ENCODE data around the gene GATAD2B.

GATAD2B gene

DNA sequence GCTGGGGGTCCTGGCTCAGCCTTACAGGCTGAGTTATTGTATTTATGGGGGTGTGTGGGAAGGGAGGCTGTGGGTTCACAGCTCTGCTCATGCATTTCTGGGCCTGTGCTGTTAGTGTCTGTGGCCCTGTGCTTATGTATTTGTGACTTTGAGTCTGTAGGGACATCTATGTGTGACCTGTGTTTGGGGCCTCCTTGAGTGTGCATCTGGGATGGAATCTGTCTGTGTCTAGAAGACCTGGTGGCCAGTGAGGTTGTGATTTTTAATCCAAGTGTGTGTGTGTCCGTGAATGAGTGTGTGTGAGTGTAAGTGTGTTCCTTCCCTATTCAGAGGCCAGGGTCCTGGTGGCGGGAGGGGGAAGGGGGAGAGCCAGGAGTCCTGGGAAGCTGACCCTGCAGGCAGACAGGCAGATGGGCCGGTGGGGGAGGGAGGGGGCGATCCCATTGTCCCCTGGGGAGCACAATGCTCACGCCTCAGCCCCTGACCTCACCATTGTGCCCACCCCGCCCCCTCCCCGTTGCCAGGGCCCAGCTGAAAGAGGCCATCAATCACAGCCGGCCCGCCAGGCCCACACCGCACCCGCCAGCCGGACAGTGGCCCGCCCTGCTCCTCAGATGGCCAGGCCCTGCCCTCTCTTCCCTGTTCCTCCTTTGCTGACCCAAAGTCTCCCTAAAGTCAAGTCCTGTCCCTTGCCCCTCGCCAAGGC is 128.0 kb downstream of the GATAD2B start:
- TF ChIP-seq, protein P1, sequence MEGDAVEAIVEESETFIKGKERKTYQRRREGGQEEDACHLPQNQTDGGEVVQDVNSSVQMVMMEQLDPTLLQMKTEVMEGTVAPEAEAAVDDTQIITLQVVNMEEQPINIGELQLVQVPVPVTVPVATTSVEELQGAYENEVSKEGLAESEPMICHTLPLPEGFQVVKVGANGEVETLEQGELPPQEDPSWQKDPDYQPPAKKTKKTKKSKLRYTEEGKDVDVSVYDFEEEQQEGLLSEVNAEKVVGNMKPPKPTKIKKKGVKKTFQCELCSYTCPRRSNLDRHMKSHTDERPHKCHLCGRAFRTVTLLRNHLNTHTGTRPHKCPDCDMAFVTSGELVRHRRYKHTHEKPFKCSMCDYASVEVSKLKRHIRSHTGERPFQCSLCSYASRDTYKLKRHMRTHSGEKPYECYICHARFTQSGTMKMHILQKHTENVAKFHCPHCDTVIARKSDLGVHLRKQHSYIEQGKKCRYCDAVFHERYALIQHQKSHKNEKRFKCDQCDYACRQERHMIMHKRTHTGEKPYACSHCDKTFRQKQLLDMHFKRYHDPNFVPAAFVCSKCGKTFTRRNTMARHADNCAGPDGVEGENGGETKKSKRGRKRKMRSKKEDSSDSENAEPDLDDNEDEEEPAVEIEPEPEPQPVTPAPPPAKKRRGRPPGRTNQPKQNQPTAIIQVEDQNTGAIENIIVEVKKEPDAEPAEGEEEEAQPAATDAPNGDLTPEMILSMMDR (IDR thresholded peaks at IDR 0.05; ENCODE audit: borderline replicate concordance, control extremely low read depth, extremely low read depth, insufficient read depth, missing control alignments) = no peak
- in situ Hi-C loops (cut with MboI; ENCODE audit: low sequenced_read_pairs, unreplicated experiment) = loop anchor here (10.0 kb wide), 1 partner anchor 190 kb away; the partner anchor contains the start of gene RAB13
- DNase-seq (ENCODE audit: low spot score) = no peak

DNA sequence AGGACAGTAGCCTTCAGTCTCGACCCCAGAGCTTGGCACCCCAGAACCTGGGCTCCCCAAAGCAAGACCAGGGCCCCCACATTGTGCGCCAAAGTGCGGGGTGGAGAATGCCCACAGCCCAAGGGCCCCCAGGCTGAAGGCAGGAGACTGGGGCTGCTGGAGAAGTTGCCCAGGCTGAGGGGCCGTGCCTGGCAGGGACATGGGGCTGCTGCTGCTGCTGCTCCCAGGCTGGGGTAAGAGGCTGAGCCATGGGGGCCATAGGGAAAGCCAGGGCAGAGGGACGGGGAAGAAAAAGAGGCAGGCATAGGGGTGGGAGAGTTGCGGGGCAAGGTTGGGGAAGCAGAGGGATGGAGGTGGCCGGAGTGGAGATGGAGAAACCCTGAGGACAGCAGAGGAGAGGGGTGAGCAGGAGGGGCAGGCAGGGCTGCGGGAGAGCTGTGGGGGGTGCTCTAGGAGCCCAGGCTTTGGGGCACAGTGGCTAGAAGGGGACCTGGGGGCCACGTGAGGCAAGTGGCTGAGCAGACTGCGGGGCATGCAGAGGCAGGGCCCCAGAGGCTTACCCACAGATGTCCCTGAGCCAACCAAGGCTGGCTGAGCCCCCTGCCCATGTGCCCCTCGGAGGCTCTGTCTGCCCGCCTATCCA is 128.7 kb downstream of the GATAD2B start:
- in situ Hi-C loops (cut with MboI; ENCODE audit: low sequenced_read_pairs, unreplicated experiment) = loop anchor here (10.0 kb wide), 1 partner anchor 191 kb away; the partner anchor contains the start of gene RAB13
- no peak for DNase-seq (ENCODE audit: low spot score)
- TF ChIP-seq, protein P1 (IDR thresholded peaks at IDR 0.05; ENCODE audit: borderline replicate concordance, control extremely low read depth, extremely low read depth, insufficient read depth, missing control alignments) = no peak

DNA sequence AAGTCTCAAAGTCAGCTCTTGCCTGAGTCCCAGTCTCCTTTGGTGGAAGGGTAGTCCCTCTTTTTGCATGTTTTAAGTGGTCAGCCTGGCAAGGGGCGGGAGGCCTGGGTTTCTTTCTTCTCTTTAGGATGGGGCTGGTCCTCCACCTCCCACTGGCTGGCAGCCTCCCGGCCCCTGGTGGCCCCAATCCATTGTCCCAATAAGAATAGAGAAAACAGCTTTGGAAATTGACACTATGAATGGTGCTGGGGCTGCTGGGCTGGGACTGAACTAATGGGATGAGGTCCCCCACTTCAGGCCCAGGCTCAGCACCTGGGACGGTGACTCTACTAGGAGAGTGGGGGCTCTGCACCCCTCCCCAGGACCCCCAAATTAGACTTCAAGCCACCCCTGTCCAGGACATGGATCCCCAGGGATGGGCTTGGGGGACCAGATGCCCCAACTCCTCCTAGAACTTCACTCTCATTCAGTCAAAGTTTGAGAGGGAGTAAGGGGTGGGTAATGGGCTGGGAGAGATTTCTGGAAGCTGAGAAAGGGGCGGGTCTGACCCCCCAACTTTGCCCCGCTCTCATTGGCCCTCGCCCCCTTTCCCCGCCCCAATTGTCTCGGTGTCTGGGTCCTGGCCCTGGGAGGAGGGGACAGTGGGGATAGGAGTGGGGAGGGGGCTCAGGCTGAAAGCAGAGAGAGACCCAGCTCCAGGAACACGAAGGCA is 129.4 kb downstream of the GATAD2B start:
- in situ Hi-C loops (cut with MboI; ENCODE audit: low sequenced_read_pairs, unreplicated experiment) = loop anchor here (10.0 kb wide), 1 partner anchor 191 kb away; the partner anchor contains the start of gene RAB13
- TF ChIP-seq, protein P1 (IDR thresholded peaks at IDR 0.05; ENCODE audit: borderline replicate concordance, control extremely low read depth, extremely low read depth, insufficient read depth, missing control alignments) = no peak
- DNase-seq (ENCODE audit: low spot score) = peak; percentile 12

DNA sequence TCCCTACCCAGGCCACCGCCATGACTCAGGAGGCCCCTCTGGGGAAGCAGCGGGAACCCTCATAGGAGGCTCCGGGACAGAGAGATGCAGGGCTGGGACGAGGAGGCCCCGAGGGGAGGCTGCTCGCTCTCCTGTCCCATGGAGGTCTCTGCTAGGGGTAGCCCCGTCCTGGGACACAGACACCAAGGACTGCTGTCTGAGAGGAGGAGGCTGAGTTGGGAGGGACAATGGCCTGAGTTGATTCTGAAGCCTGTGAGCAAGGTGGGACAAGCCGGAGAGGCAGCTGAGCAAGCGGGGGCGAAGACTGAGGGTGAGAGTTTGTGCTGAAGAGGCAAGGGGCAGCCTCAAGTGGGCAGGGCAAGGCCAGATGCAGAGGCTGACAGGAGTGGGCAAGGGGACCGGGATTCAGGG is 130.1 kb downstream of the GATAD2B start:
- peak; percentile 20 for DNase-seq (ENCODE audit: low spot score)
- TF ChIP-seq, protein P1 (IDR thresholded peaks at IDR 0.05; ENCODE audit: borderline replicate concordance, control extremely low read depth, extremely low read depth, insufficient read depth, missing control alignments) = no peak
- in situ Hi-C loops (cut with MboI; ENCODE audit: low sequenced_read_pairs, unreplicated experiment) = loop anchor here (10.0 kb wide), 1 partner anchor 192 kb away; the partner anchor contains the start of gene RAB13

DNA sequence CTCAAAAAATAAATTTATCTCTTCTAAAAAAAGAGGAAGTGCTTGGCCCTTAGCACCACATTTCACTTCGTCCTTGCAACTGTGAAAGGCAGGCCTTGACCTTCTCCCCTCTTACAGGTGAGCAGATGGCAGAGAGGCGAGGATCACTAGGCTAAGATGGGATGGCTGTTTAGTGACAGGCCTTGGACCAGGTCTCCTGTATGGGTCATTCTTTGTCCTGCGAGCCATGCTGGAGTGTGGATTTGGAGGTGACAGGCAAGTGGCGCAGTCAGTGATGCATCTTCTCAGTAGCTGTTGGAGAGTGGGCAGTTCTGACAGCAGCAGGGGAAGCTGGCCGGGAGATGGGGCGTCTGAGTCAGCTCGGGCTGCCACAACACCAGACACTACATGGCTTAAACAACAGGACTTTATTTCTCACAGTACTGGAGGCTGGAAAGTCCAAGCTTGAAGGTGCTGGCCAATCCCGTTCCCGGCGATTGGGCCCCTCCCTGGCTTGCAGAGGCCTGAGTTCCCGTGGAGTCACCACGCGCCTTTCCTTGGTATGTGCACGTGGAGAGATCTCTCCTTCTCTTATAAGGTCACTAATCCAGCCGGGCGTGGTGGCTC is 131.0 kb downstream of the GATAD2B start:
- in situ Hi-C loops (cut with MboI; ENCODE audit: low sequenced_read_pairs, unreplicated experiment) = loop anchor here (10.0 kb wide), 1 partner anchor 193 kb away; the partner anchor contains the start of gene RAB13
- TF ChIP-seq, protein P1 (IDR thresholded peaks at IDR 0.05; ENCODE audit: borderline replicate concordance, control extremely low read depth, extremely low read depth, insufficient read depth, missing control alignments) = no peak
- no peak for DNase-seq (ENCODE audit: low spot score)

Measured in GM13976 (cell line).